ENCODE results near the gene RAPGEF5.

The RAPGEF5 gene

DNA sequence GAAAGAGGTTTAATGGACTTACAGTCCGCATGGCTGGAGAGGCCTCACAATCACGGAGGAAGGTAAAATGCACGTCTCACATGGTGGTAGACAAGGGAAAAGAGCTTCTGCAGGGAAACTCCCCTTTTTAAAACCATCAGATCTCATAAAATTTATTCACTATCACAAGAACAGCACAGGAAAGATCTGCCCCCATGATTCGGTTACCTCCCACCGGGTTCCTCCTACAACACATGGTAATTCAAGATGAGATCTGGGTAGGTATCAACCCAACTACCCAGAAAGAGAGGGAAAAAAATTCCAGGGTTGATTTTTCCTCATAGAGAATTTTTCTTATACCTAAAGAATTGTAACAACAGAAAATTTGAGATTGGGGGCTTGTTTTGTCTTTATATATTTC lies 13.9 kb downstream of the RAPGEF5 start:
- Histone ChIP-seq H3K9me3 (ENCODE audit: control insufficient read depth, insufficient read depth, low read length) (peaks cover 7% of the 10 kb centered on the region), H3K36me3 (ENCODE audit: control insufficient read depth, insufficient read depth, low read length) (peaks cover 3% of the 10 kb centered on the region)

DNA sequence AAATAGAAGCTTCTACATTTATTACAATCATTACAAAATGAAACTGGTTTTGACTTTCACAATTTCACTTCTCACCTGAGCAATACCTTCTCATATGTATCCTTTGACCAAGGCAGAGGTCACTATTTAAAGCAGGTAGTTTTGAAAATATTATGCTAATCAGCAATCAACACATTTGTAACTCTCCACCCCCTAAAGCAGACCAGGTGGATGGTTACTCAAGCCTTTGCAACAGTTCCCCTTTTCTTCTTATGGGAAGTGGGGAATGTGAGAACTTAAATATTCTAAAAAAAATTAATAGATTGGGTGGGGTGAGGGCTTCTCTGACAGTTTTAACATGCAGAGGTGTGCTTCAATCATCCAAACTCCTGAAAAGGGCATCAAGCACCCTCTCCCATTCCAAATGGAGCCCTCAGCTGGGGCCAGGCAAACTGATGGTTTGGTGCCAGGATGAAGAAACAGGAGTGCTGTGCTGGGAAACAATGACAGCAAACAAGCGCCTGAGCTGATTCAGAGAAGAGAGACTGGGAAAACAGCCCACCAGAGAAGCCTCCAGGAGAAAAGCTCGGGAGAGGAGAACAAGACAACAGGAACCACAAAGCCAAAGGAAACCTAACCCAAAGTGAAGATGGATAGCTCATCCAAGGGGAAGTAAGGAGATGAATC lies 17.1 kb downstream of the RAPGEF5 start:
- Histone ChIP-seq H3K9me3 (ENCODE audit: control insufficient read depth, insufficient read depth, low read length) (peaks cover 7% of the 10 kb centered on the region), H3K4me1 (ENCODE audit: control insufficient read depth, insufficient read depth, low read length) (peaks cover 1% of the 10 kb centered on the region), H3K36me3 (ENCODE audit: control insufficient read depth, insufficient read depth, low read length) (peaks cover 3% of the 10 kb centered on the region), H3K9ac (ENCODE audit: low read depth, low read length) (no peak overlapping the region), H3K4me3 (ENCODE audit: low read depth, low read length) (no peak overlapping the region), H3K27me3 (ENCODE audit: control insufficient read depth, insufficient read depth, low read length) (no peaks in the 10 kb centered on the region)

More for the DNA sequence above, 13.9 kb downstream of the RAPGEF5 start:
- H3K27me3 ChIP-seq (ENCODE audit: control insufficient read depth, insufficient read depth, low read length) = no peaks in the 10 kb centered on the region
- H3K4me1 ChIP-seq (ENCODE audit: control insufficient read depth, insufficient read depth, low read length) = no peaks in the 10 kb centered on the region
- no peak overlapping the region for H3K9ac ChIP-seq (ENCODE audit: low read depth, low read length)
- H3K4me3 ChIP-seq (ENCODE audit: low read depth, low read length) = no peak overlapping the region

DNA sequence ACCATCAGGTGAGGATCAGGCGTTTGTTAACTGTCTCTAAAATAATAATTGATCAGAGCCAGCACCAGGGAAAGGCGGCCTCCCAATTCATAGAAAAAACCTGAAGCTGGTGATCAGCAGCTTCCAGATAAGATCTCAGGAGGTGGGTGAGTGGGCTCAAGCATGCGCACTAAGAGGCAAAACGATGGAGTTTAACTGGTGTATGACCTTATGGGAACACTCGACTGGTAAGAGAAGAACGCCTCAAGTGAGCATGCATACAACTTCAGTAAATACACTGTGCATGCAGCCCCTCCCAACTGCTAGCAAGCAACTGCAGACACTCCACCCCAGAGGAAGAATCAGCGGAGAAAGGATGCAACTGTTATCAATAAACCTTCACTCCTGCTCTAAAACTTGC lies 18.1 kb downstream of the RAPGEF5 start:
- H3K9ac ChIP-seq (ENCODE audit: low read depth, low read length) = no peak overlapping the region
- H3K4me1 ChIP-seq (ENCODE audit: control insufficient read depth, insufficient read depth, low read length) = peaks cover 4% of the 10 kb centered on the region
- peaks cover 3% of the 10 kb centered on the region for H3K36me3 ChIP-seq (ENCODE audit: control insufficient read depth, insufficient read depth, low read length)
- no peak overlapping the region for H3K4me3 ChIP-seq (ENCODE audit: low read depth, low read length)
- H3K9me3 ChIP-seq (ENCODE audit: control insufficient read depth, insufficient read depth, low read length) = peaks cover 7% of the 10 kb centered on the region
- H3K27me3 ChIP-seq (ENCODE audit: control insufficient read depth, insufficient read depth, low read length) = no peaks in the 10 kb centered on the region

DNA sequence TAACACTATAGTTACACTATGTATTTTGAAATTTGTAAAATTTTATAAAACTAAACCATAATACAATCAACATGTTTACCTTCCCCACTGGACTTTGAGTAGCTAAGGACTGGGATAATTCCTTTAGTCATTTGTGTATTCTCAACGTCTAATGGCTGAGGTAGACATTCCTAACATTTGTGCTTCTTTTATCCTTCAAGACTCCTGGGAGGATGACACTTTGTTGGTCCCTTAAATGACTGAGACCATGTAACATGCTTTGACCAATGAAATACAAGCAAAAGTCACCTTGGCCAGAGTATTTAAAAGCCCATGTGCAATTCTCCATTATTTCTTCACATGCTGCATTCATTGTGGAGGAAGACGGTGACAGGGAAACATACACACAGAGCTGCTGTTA lies 18.5 kb downstream of the RAPGEF5 start:
- Histone ChIP-seq H3K9me3 (ENCODE audit: control insufficient read depth, insufficient read depth, low read length) (peaks cover 7% of the 10 kb centered on the region), H3K4me1 (ENCODE audit: control insufficient read depth, insufficient read depth, low read length) (peaks cover 9% of the 10 kb centered on the region), H3K36me3 (ENCODE audit: control insufficient read depth, insufficient read depth, low read length) (peaks cover 3% of the 10 kb centered on the region), H3K4me3 (ENCODE audit: low read depth, low read length) (no peak overlapping the region), H3K9ac (ENCODE audit: low read depth, low read length) (no peak overlapping the region), H3K27me3 (ENCODE audit: control insufficient read depth, insufficient read depth, low read length) (no peaks in the 10 kb centered on the region)

DNA sequence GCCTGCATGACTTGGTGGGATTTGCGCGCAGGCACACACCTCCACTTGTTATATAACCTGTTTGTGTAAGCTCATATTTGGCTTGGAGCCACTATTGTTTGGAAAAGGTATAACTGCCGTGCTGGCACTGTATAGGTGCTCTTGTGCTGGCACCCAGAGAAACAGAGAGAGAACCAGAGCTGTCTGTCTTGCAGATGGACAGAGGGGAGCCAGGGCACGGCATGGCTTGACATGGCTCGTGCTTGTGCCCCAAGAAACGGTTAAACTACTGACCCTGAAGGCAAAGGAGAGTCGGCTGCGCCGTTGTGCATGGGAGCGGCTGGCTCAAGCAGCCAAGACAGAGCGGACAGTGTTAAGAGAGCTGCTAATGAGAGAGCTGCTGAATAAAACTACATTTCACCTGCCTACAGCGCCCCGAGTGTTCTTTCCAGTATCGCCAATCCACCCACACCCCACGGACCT lies 23.2 kb downstream of the RAPGEF5 start:
- Histone ChIP-seq H3K27me3 (ENCODE audit: control insufficient read depth, insufficient read depth, low read length) (no peaks in the 10 kb centered on the region), H3K9ac (ENCODE audit: low read depth, low read length) (no peak overlapping the region), H3K4me1 (ENCODE audit: control insufficient read depth, insufficient read depth, low read length) (peaks cover 33% of the 10 kb centered on the region), H3K9me3 (ENCODE audit: control insufficient read depth, insufficient read depth, low read length) (no peaks in the 10 kb centered on the region), H3K36me3 (ENCODE audit: control insufficient read depth, insufficient read depth, low read length) (no peaks in the 10 kb centered on the region), H3K4me3 (ENCODE audit: low read depth, low read length) (no peak overlapping the region)

DNA sequence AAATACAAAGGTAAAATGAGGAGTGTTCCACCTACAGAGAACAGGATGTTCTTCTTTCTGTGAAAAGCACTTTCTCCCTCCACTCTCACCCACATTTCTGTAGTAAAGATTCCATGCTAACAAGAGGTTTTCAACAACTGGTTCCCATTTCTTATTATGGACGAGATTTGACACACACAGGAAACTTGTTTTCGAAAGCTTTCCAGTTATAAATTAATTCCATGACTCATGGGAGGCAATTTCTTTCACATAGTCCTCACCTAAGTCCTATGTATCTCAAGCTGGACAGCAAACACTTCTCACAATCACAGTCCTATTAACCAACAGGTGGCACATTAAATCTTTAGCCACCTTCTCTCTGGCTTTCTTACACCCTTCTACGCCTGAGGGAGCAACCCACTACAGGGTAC lies 24.5 kb downstream of the RAPGEF5 start:
- no peaks in the 10 kb centered on the region for H3K36me3 ChIP-seq (ENCODE audit: control insufficient read depth, insufficient read depth, low read length)

DNA sequence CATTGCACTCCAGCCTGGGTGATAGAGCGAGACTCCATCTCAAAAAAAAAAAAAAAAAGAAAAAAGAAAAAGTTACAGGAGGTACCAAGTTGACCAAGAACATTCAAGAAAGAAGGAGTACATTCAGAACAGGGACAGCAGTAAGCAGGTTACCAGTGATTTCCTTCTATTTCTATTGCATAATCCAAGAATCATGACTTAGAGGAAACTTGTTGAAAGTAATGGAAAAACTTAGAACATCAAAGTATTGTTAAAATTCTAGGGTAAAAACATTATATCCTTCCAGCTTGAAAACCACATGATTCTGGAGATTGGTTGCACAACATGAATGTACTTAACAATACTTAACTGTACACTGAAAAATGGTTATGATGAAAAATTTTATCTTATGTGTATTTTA lies 25.2 kb downstream of the RAPGEF5 start:
- no peaks in the 10 kb centered on the region for H3K36me3 ChIP-seq (ENCODE audit: control insufficient read depth, insufficient read depth, low read length)
- H3K4me3 ChIP-seq (ENCODE audit: low read depth, low read length) = no peak overlapping the region
- no peaks in the 10 kb centered on the region for H3K9me3 ChIP-seq (ENCODE audit: control insufficient read depth, insufficient read depth, low read length)
- no peak overlapping the region for H3K9ac ChIP-seq (ENCODE audit: low read depth, low read length)
- H3K27me3 ChIP-seq (ENCODE audit: control insufficient read depth, insufficient read depth, low read length) = no peaks in the 10 kb centered on the region
- peaks cover 33% of the 10 kb centered on the region for H3K4me1 ChIP-seq (ENCODE audit: control insufficient read depth, insufficient read depth, low read length)

More for the DNA sequence above, 24.5 kb downstream of the RAPGEF5 start:
- H3K4me1 ChIP-seq (ENCODE audit: control insufficient read depth, insufficient read depth, low read length) = peaks cover 33% of the 10 kb centered on the region
- H3K9me3 ChIP-seq (ENCODE audit: control insufficient read depth, insufficient read depth, low read length) = no peaks in the 10 kb centered on the region
- no peaks in the 10 kb centered on the region for H3K27me3 ChIP-seq (ENCODE audit: control insufficient read depth, insufficient read depth, low read length)
- peak overlapping the region; percentile 10 for H3K4me3 ChIP-seq (ENCODE audit: low read depth, low read length)
- no peak overlapping the region for H3K9ac ChIP-seq (ENCODE audit: low read depth, low read length)

DNA sequence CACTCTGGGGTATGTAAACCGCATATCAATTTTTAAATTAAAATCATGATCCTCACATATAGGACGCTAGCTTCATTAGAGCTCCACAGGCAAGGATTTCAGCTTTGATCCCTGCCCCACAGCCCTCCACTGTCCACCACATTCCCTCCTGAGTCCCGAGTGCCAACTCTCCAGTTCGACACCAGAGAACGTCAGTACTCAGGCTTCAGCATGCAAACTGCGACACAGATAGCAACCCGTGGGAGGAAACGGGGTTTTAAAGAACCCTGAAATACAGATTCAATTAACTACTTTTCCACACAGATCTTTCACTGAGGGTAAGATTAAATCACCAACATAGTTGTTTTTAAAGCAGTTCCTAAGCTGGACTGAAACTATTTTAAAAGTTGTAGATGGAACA lies 26.1 kb downstream of the RAPGEF5 start:
- peaks cover 33% of the 10 kb centered on the region for H3K4me1 ChIP-seq (ENCODE audit: control insufficient read depth, insufficient read depth, low read length)
- no peaks in the 10 kb centered on the region for H3K36me3 ChIP-seq (ENCODE audit: control insufficient read depth, insufficient read depth, low read length)
- no peaks in the 10 kb centered on the region for H3K27me3 ChIP-seq (ENCODE audit: control insufficient read depth, insufficient read depth, low read length)
- no peaks in the 10 kb centered on the region for H3K9me3 ChIP-seq (ENCODE audit: control insufficient read depth, insufficient read depth, low read length)
- no peak overlapping the region for H3K9ac ChIP-seq (ENCODE audit: low read depth, low read length)
- H3K4me3 ChIP-seq (ENCODE audit: low read depth, low read length) = no peak overlapping the region

DNA sequence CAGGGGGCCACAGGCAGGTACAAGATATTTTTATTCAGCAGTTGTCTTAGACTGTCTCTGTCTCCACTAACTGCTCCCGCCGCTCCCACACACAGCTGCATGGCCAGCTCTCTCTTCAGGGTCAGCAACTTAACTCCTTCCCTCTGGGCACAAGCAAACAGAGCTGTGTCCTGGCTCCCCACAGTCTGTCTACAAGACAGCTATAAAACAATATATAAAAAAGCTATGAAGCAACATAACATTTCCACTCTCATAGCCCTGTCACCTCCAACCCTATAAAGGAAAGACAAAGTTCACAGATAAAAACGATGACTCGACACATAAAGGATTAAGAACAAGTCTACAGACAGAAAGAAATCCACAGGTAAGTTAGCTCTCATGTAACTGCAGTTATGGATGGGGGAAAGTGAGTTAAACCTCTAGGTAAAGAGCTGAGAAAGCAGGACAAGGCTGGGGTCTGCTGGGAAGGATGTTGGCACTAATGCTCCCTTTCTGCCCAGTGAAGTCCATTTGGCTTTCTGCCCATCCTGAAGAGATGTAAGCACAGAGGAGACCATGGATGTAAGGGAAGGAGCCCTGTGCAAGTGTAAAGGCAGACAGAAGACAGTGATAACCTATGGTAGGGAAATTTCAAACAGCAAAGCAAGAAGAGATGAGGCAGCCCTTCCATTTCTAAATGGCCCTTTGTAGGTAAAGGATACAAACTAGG lies 27.0 kb downstream of the RAPGEF5 start:
- no peak overlapping the region for H3K9ac ChIP-seq (ENCODE audit: low read depth, low read length)

DNA sequence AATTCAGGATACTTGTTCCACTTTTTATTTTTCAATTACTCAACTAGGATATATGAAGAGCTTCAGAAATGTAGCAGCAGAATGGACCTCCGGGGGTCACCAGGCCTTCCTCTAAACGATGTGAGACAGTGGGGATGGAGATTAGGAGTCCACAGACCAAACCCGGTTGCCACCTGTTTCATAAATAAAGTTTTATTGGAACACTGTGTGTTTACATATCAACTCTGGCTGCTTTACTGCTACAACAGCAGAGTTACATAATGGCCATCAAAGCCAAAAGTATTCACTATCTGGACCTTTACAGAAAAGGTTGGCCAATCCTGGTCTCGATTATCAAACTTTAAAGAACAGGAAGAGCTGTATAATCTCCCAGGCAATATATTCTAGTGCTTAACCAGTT lies 30.8 kb downstream of the RAPGEF5 start:
- no peaks in the 10 kb centered on the region for H3K9me3 ChIP-seq (ENCODE audit: control insufficient read depth, insufficient read depth, low read length)
- no peak overlapping the region for H3K9ac ChIP-seq (ENCODE audit: low read depth, low read length)
- no peaks in the 10 kb centered on the region for H3K36me3 ChIP-seq (ENCODE audit: control insufficient read depth, insufficient read depth, low read length)
- H3K27me3 ChIP-seq (ENCODE audit: control insufficient read depth, insufficient read depth, low read length) = no peaks in the 10 kb centered on the region
- no peak overlapping the region for H3K4me3 ChIP-seq (ENCODE audit: low read depth, low read length)
- H3K4me1 ChIP-seq (ENCODE audit: control insufficient read depth, insufficient read depth, low read length) = peaks cover 9% of the 10 kb centered on the region

More for the DNA sequence above, 27.0 kb downstream of the RAPGEF5 start:
- Histone ChIP-seq H3K36me3 (ENCODE audit: control insufficient read depth, insufficient read depth, low read length) (no peaks in the 10 kb centered on the region), H3K4me3 (ENCODE audit: low read depth, low read length) (no peak overlapping the region), H3K9me3 (ENCODE audit: control insufficient read depth, insufficient read depth, low read length) (no peaks in the 10 kb centered on the region), H3K4me1 (ENCODE audit: control insufficient read depth, insufficient read depth, low read length) (peaks cover 33% of the 10 kb centered on the region), H3K27me3 (ENCODE audit: control insufficient read depth, insufficient read depth, low read length) (no peaks in the 10 kb centered on the region)

DNA sequence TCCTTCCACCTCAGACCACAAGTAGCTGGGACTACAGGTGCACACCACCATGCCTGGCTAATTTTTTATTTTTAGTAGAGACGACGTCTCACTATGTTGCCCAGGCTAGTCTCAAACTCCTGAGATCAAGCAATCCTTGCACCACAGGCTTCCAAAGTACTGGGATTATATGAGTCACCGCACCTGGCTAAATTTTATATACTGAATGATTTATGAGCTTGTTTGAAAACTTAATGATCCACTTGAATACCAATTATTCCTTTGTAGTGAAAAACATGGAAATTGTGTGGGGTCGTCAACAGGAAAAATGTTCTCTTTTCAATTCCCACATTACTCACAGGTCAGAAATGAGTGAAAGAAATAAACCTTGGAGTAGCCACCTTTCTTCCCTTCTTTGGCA lies 31.3 kb downstream of the RAPGEF5 start:
- Histone ChIP-seq H3K36me3 (ENCODE audit: control insufficient read depth, insufficient read depth, low read length) (no peaks in the 10 kb centered on the region), H3K4me3 (ENCODE audit: low read depth, low read length) (no peak overlapping the region), H3K9ac (ENCODE audit: low read depth, low read length) (no peak overlapping the region), H3K4me1 (ENCODE audit: control insufficient read depth, insufficient read depth, low read length) (peaks cover 4% of the 10 kb centered on the region), H3K27me3 (ENCODE audit: control insufficient read depth, insufficient read depth, low read length) (no peaks in the 10 kb centered on the region), H3K9me3 (ENCODE audit: control insufficient read depth, insufficient read depth, low read length) (no peaks in the 10 kb centered on the region)

DNA sequence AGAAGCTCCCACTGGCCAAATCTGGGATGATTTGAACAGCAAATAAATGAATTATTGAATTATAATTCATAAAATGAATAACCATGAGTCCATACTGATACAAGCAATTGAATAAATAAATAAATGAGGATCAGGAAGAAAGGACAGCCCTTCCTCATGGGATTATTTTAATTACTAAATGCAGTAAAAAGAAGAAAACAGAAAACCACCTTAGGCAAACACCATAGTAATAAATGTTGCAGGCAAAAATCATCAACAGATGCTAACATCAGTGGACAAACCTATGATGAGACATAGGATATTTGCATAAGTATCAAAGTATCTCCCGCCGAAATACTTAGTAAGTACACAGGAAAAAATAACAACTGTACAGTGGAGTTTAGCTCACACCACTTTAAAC lies 33.2 kb downstream of the RAPGEF5 start:
- Histone ChIP-seq H3K4me1 (ENCODE audit: control insufficient read depth, insufficient read depth, low read length) (peaks cover 8% of the 10 kb centered on the region), H3K36me3 (ENCODE audit: control insufficient read depth, insufficient read depth, low read length) (no peaks in the 10 kb centered on the region), H3K27me3 (ENCODE audit: control insufficient read depth, insufficient read depth, low read length) (no peaks in the 10 kb centered on the region), H3K9ac (ENCODE audit: low read depth, low read length) (no peak overlapping the region), H3K4me3 (ENCODE audit: low read depth, low read length) (no peak overlapping the region), H3K9me3 (ENCODE audit: control insufficient read depth, insufficient read depth, low read length) (no peaks in the 10 kb centered on the region)

All from iPS-15b (cell line).